Measurements from ENCODE around the gene ARHGEF35.
"Not testable (repeated sequence)": the region's sequence is repeated elsewhere in the genome, so short reads cannot be mapped to it uniquely, and the experiment has no call there.

DNA sequence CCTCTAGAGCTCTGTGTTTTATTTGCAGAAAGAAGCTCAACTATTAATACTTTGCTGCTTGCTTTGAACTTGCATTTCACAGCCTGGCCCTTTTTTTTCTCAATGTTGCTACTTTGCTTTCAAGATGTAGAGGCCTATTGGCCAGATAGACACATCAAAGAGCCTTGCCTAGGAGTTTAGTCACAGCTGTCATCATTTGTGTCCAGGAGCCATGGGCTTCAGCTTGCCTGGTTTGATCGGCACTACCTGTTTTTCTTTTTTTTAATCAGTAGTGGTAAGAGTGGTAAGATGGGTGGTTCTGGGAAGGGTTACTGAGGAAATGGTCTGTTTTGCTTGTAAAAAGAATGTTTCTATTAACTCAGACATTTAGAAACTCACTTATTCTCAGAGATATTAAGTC, 6.3 kb upstream of the ARHGEF35 start:
- not testable (repeated sequence) for TF ChIP-seq CTCF (conservative IDR thresholded peaks at IDR 0.05 in 1 of 2, IDR thresholded peaks at IDR 0.05 in 1 of 2; ENCODE audit: extremely low read depth in 1 of 2, insufficient read depth in 1 of 2, low read depth in 1 of 2, low read length in 2 of 2); EZH2 (IDR thresholded peaks at IDR 0.05; ENCODE audit: borderline replicate concordance, low read length)

Measured in mammary epithelial cell (primary cell).